Thyroid gland (tissue), 4 donors: ENCODE data around the gene TFAP2E.

Experiments
- CTCF ChIP-seq, 6 experiments: fragments of 200-600 bp in 3 of 6; fragments of 450-650 bp in 3 of 6; sonication (generic) in 3 of 6; IDR thresholded peaks; one replicate each; pipeline ENCODE4 v1.5.1; 2016 to 2019; ENCODE audit warnings: antibody characterized with exemption in 6 of 6, mild to moderate bottlenecking in 2 of 6, inconsistent platforms in 1 of 6, moderate library complexity in 1 of 6
- POLR2A ChIP-seq, 2 donors: fragments of 450-650 bp; IDR thresholded peaks; one replicate each; pipeline ENCODE4 v1.6.1; 2017; ENCODE audit warnings: antibody characterized with exemption in 2 of 2, mild to moderate bottlenecking in 2 of 2, moderate library complexity in 1 of 2

GRCh38 chr1:35571263-35571662 lies 1.9 kb upstream of the TFAP2E start:
- TF ChIP-seq POLR2A (IDR thresholded peaks at IDR 0.05), result no peak
- TF ChIP-seq CTCF (IDR thresholded peaks at IDR 0.05), result no peak
